H1 (cell line): ENCODE measurements around the gene FGF23.

Experiments used
- CBX8 ChIP-seq: fragments of 300-800, 300-1000 bp; sonication (generic); IDR thresholded peaks from 2 replicates; pipeline ENCODE4 v1.7.1; 2016; ENCODE audit warnings: low read depth, low read length, borderline replicate concordance
- CEBPB ChIP-seq: IDR thresholded peaks from 2 replicates; pipeline ENCODE4 v1.6.1; 2012; ENCODE audit warnings: low read depth, low read length
- CHD2 ChIP-seq: IDR thresholded peaks from 2 replicates; pipeline ENCODE4 v1.6.1; 2012; ENCODE audit warnings: low read length, improper control_type of control experiment
- CTCF ChIP-seq, 3 experiments: IDR thresholded peaks; 1 replicate in 2 of 3; 2 replicates in 1 of 3; pipeline versions ENCODE4 v1.5.1 to v1.6.1; 2011; ENCODE audit warnings: low read length in 3 of 3, mild to moderate bottlenecking in 3 of 3, inconsistent platforms in 2 of 3, low read depth in 1 of 3, moderate library complexity in 1 of 3; ENCODE audit not compliant: insufficient read depth in 1 of 3; ENCODE audit errors: control extremely low read depth in 1 of 3
- EP300 ChIP-seq, 2 experiments: IDR thresholded peaks; 1 replicate in 1 of 2; 2 replicates in 1 of 2; pipeline ENCODE4 v1.6.1; 2011 to 2012; ENCODE audit warnings: low read depth in 2 of 2, low read length in 2 of 2, mild to moderate bottlenecking in 2 of 2, borderline replicate concordance in 1 of 2, inconsistent platforms in 1 of 2, moderate library complexity in 1 of 2
- HDAC2 ChIP-seq, 2 experiments: fragments of 300-600 bp in 1 of 2; sonication (generic) in 1 of 2; IDR thresholded peaks; 2 replicates each; pipeline ENCODE4 v1.6.1; 2011 to 2012; ENCODE audit warnings: low read depth in 2 of 2, low read length in 2 of 2, mild to moderate bottlenecking in 2 of 2, moderate library complexity in 2 of 2, borderline replicate concordance in 1 of 2, inconsistent platforms in 1 of 2
- KDM5A ChIP-seq: fragments of 200-600 bp; IDR thresholded peaks from 2 replicates; pipeline ENCODE4 v1.7.1; 2012; ENCODE audit warnings: mild to moderate bottlenecking, low read length, inconsistent platforms, mixed read lengths
- POLR2A ChIP-seq, 2 experiments: IDR thresholded peaks; 1 replicate in 1 of 2; 2 replicates in 1 of 2; pipeline ENCODE4 v1.6.1; 2011; ENCODE audit warnings: low read depth in 2 of 2, low read length in 2 of 2, mild to moderate bottlenecking in 2 of 2; ENCODE audit errors: control extremely low read depth in 1 of 2
- RFX5 ChIP-seq: IDR thresholded peaks from 2 replicates; pipeline ENCODE4 v1.6.1; 2011; ENCODE audit warnings: low read depth, low read length, improper control_type of control experiment, borderline replicate concordance
- RNF2 ChIP-seq: fragments of 200-900, 300-1000 bp; sonication (generic); IDR thresholded peaks from 2 replicates; pipeline ENCODE4 v1.7.1; 2016; ENCODE audit warnings: borderline replicate concordance, low read depth, mild to moderate bottlenecking, antibody characterized with exemption, low read length; ENCODE audit not compliant: poor library complexity, severe bottlenecking; ENCODE audit errors: missing control alignments
- SIX5 ChIP-seq: IDR thresholded peaks from 2 replicates; pipeline ENCODE4 v1.6.1; 2011; ENCODE audit warnings: mild to moderate bottlenecking, low read depth, low read length
- SP2 ChIP-seq: IDR thresholded peaks from 2 replicates; pipeline ENCODE4 v1.6.1; 2012; ENCODE audit warnings: mild to moderate bottlenecking, low read length, inconsistent platforms
- USF2 ChIP-seq: IDR thresholded peaks from 2 replicates; pipeline ENCODE4 v1.6.1; 2011; ENCODE audit warnings: low read length, improper control_type of control experiment
- YY1 ChIP-seq: IDR thresholded peaks from 2 replicates; pipeline ENCODE4 v1.6.1; 2011; ENCODE audit warnings: low read depth, mild to moderate bottlenecking, low read length

- TF ChIP-seq KDM5A (no peak), CTCF (IDR thresholded peaks at IDR 0.05; ENCODE audit: control extremely low read depth in 1 of 3, insufficient read depth in 1 of 3, low read depth in 1 of 3, low read length in 3 of 3) (no peak), RNF2 (no peak), YY1 (no peak), POLR2A (IDR thresholded peaks at IDR 0.05; ENCODE audit: control extremely low read depth in 1 of 2, low read depth in 2 of 2, low read length in 2 of 2) (no peak), SIX5 (no peak), CEBPB (no peak), SP2 (no peak), CBX8 (no peak), EP300 (IDR thresholded peaks at IDR 0.05; ENCODE audit: borderline replicate concordance in 1 of 2, low read depth in 2 of 2, low read length in 2 of 2) (no peak), HDAC2 (IDR thresholded peaks at IDR 0.05; ENCODE audit: borderline replicate concordance in 1 of 2, low read depth in 2 of 2, low read length in 2 of 2) (no peak), USF2 (no peak), RFX5 (no peak), CHD2 (no peak)
These were observed 820 bp upstream of the FGF23 start for GRCh38 chr12:4380332-4380731.
